SK-N-SH (cell line): ENCODE measurements around the gene LHX4. TPM values are rescaled to one million over a fixed set of nuclear protein-coding genes. Genes with fewer than 3 reads are reported as not detected.

Experiments
- CTCF ChIA-PET: fragments of 300-600, 350-600 bp; formaldehyde crosslinking; extraction: SDS; loops from one replicate; lab custom pipeline; 2021; lab: Yijun Ruan, JAX
- POLR2A ChIA-PET: fragments of 350-600 bp; sonication (Branson Sonifier 250); formaldehyde crosslinking; extraction: SDS; loops from one replicate; lab custom pipeline; 2020; ENCODE audit warnings: antibody characterized with exemption, inconsistent platforms; lab: Yijun Ruan, JAX
- DNase-seq: peaks from one replicate; pipeline ENCODE4 v3.0.0; 2012
- H2AFZ ChIP-seq: fragments of 200-600 bp; sonication (generic); 2 replicates; pipeline ENCODE4 v1.8.1; 2016; ENCODE audit warnings: antibody characterized with exemption, mild to moderate bottlenecking, low read depth
- H3F3A ChIP-seq: fragments of 200-600 bp; sonication (generic); replicated peaks from 2 replicates; pipeline ENCODE3; 2016; ENCODE audit warnings: antibody characterized with exemption, mild to moderate bottlenecking; ENCODE audit not compliant: insufficient read depth
- H3K27ac ChIP-seq, 2 experiments: fragments of 200-500 bp in 1 of 2; fragments of 200-600 bp in 1 of 2; sonication (Bioruptor generic) in 1 of 2; sonication (generic), shearing (Covaris generic) in 1 of 2; 2 replicates each; pipeline versions ENCODE4 v1.5.1 to v1.6.1; 2014 to 2016; ENCODE audit warnings: low read depth in 2 of 2, inconsistent platforms in 1 of 2, low read length in 1 of 2, mild to moderate bottlenecking in 1 of 2, mixed read lengths in 1 of 2
- H3K27me3 ChIP-seq: fragments of 200-600 bp; sonication (generic), shearing (Covaris generic); 2 replicates; pipeline ENCODE4 v1.6.1; 2016; ENCODE audit warnings: mixed run types; ENCODE audit not compliant: insufficient read depth
- H3K36me3 ChIP-seq, 2 experiments: fragments of 200-500 bp in 1 of 2; fragments of 200-600 bp in 1 of 2; sonication (Bioruptor generic) in 1 of 2; sonication (generic) in 1 of 2; replicated peaks in 1 of 2; 2 replicates each; pipeline versions ENCODE3 to v1.5.1; 2014 to 2016; ENCODE audit warnings: low read length in 1 of 2, mild to moderate bottlenecking in 1 of 2; ENCODE audit not compliant: insufficient read depth in 2 of 2, control insufficient read depth in 1 of 2
- H3K4me1 ChIP-seq, 2 experiments: fragments of 200-500 bp in 1 of 2; fragments of 200-600 bp in 1 of 2; sonication (Bioruptor generic) in 1 of 2; sonication (generic), shearing (Covaris generic) in 1 of 2; 2 replicates each; pipeline versions ENCODE4 v1.5.1 to v1.6.1; 2014 to 2016; ENCODE audit warnings: low read depth in 1 of 2, low read length in 1 of 2, mixed run types in 1 of 2; ENCODE audit not compliant: insufficient read depth in 2 of 2, control insufficient read depth in 1 of 2
- H3K4me2 ChIP-seq: fragments of 200-600 bp; sonication (generic), shearing (Covaris generic); 2 replicates; pipeline ENCODE4 v1.6.1; 2017; ENCODE audit warnings: mixed run types
- H3K4me3 ChIP-seq, 2 experiments: fragments of 200-500 bp in 1 of 2; fragments of 200-600 bp in 1 of 2; sonication (Bioruptor generic) in 1 of 2; sonication (generic), shearing (Covaris generic) in 1 of 2; 2 replicates each; pipeline versions ENCODE4 v1.5.1 to v1.8.1; 2014 to 2016; ENCODE audit warnings: low read depth in 2 of 2, inconsistent platforms in 1 of 2, low read length in 1 of 2, mild to moderate bottlenecking in 1 of 2, mixed read lengths in 1 of 2, moderate library complexity in 1 of 2
- H3K79me2 ChIP-seq: fragments of 200-600 bp; sonication (generic); 2 replicates; pipeline ENCODE4 v1.8.1; 2017; ENCODE audit warnings: mild to moderate bottlenecking; ENCODE audit not compliant: insufficient read depth
- H3K9ac ChIP-seq: fragments of 200-600 bp; sonication (generic); 2 replicates; pipeline ENCODE4 v1.6.1; 2017; ENCODE audit warnings: mixed run types
- H3K9me2 ChIP-seq: fragments of 200-600 bp; sonication (generic); 2 replicates; pipeline ENCODE4 v1.6.1; 2017; ENCODE audit warnings: mixed run types
- H3K9me3 ChIP-seq: fragments of 200-600 bp; sonication (generic); 2 replicates; pipeline ENCODE4 v1.6.1; 2017; ENCODE audit warnings: mixed run types, mild to moderate bottlenecking, moderate library complexity
- H4K20me1 ChIP-seq: fragments of 200-600 bp; sonication (generic); 2 replicates; pipeline ENCODE4 v1.6.1; 2017; ENCODE audit warnings: mild to moderate bottlenecking, mixed run types; ENCODE audit not compliant: insufficient read depth
- CHD2 ChIP-seq: fragments of 150-350 bp; IDR thresholded peaks from 2 replicates; pipeline ENCODE4 v1.6.1; 2018; ENCODE audit warnings: low read length; ENCODE audit not compliant: partially characterized antibody
- ELF1 ChIP-seq: IDR thresholded peaks from 2 replicates; pipeline ENCODE4 v1.4.0; 2012
- EP300 ChIP-seq, 2 experiments: IDR thresholded peaks; 2 replicates each; pipeline versions ENCODE4 v1.4.0 to v1.6.1; 2012; ENCODE audit warnings: borderline replicate concordance in 1 of 2, low read depth in 1 of 2, low read length in 1 of 2
- EZH2phosphoT487 ChIP-seq: fragments of 200-600 bp; sonication (generic); IDR thresholded peaks from 2 replicates; pipeline ENCODE4 v1.6.1; 2017; ENCODE audit warnings: low read depth, mixed run types, mild to moderate bottlenecking, antibody characterized with exemption, moderate library complexity, borderline replicate concordance
- FOXJ3 ChIP-seq: sonication (generic); formaldehyde crosslinking; IDR thresholded peaks from 2 replicates; pipeline ENCODE4 v1.5.1; 2020; ENCODE audit warnings: mild to moderate bottlenecking, missing genetic modification reagents
- IRF3 ChIP-seq: fragments of 150-350 bp; IDR thresholded peaks from 2 replicates; pipeline ENCODE4 v1.6.1; 2016; ENCODE audit warnings: mild to moderate bottlenecking, low read depth, low read length
- NFIC ChIP-seq: IDR thresholded peaks from 2 replicates; pipeline ENCODE4 v1.4.0; 2012; ENCODE audit warnings: borderline replicate concordance
- PBX3 ChIP-seq: IDR thresholded peaks from 2 replicates; pipeline ENCODE4; 2012
- RAD21 ChIP-seq: IDR thresholded peaks from 2 replicates; pipeline ENCODE4 v1.6.1; 2012; ENCODE audit warnings: mild to moderate bottlenecking, low read length
- REST ChIP-seq: IDR thresholded peaks from 2 replicates; pipeline ENCODE4 v1.6.1; 2012; ENCODE audit warnings: mild to moderate bottlenecking, low read depth, low read length, moderate library complexity
- TAF1 ChIP-seq: IDR thresholded peaks from 2 replicates; pipeline ENCODE4 v1.6.1; 2012; ENCODE audit warnings: low read depth, mild to moderate bottlenecking, low read length, moderate library complexity, borderline replicate concordance
- TEAD4 ChIP-seq: IDR thresholded peaks from 2 replicates; pipeline ENCODE4 v1.4.0; 2012; ENCODE audit warnings: mild to moderate bottlenecking, borderline replicate concordance; ENCODE audit not compliant: insufficient read depth
- USF1 ChIP-seq: IDR thresholded peaks from 2 replicates; pipeline ENCODE4 v1.4.0; 2012; ENCODE audit warnings: low read depth, borderline replicate concordance
- USF2 ChIP-seq: fragments of 150-350 bp; IDR thresholded peaks from 2 replicates; pipeline ENCODE4 v1.6.1; 2017; ENCODE audit warnings: antibody characterized with exemption, low read length, low read depth, borderline replicate concordance
- YY1 ChIP-seq: IDR thresholded peaks from 2 replicates; pipeline ENCODE4 v1.4.0; 2012; ENCODE audit warnings: low read depth, mild to moderate bottlenecking
- ZBTB33 ChIP-seq: IDR thresholded peaks from 2 replicates; pipeline ENCODE4 v1.4.0; 2012; ENCODE audit warnings: low read depth, borderline replicate concordance
- WGBS: methylation state at CpG from one replicate; pipeline ENCODE4 v1.1.6; 2017; ENCODE audit warnings: low lambda C conversion rate; 5-methylcytosine and 5-hydroxymethylcytosine counted together
- polyA plus RNA-seq, 3 experiments: library from polyadenylated mRNA; depleted of rRNA; stranded (reverse); fragments of >200 nt; gene quantifications; 2 replicates each; pipeline ENCODE4 v1.2.3, GENCODE V29; 2012

The LHX4 gene
- polyA plus RNA-seq, 1 of the 3 experiments (the other 2 are of a cell fraction): not detected

GRCh38 chr1:180235077-180235501 is 5.0 kb downstream of the LHX4 start:
- ChIA-PET CTCF (interaction anchor here (1.0 to 2.8 kb wide), 5 partner anchors 12 to 247 kb away, joined by 3 to 13 read pairs (median 6); no protein-coding TSS in a partner anchor), POLR2A (no interaction called here)
- Histone ChIP-seq H3K4me1 (peaks cover 0 to 17% of the 10 kb centered on the region in 2 experiments; a peak in 1 of 4 replicates), H3K4me3 (peak overlapping the region in 1 of 2 experiments; percentile 1; a peak in 1 of 4 replicates), H3K79me2 (no peaks in the 10 kb centered on the region), H3K36me3 (no peaks in the 10 kb centered on the region), H3K27me3 (peaks cover 98% of the 10 kb centered on the region), H3K9me3 (no peaks in the 10 kb centered on the region), H3K9me2 (no peaks in the 10 kb centered on the region), H3F3A (no peaks in the 10 kb centered on the region), H4K20me1 (no peaks in the 10 kb centered on the region), H3K4me2 (peak overlapping the region; percentile 50; the same call in 1 of the 2 replicates), H3K27ac (no peak overlapping the region), H3K9ac (no peak overlapping the region), H2AFZ (no peak overlapping the region)
- DNase-seq: no peak
- 26% methylated on average over 26 of the region's 30 CpGs for WGBS
- TF ChIP-seq REST (no peak), IRF3 (no peak), YY1 (no peak), TAF1 (no peak), RAD21 (no peak), CHD2 (no peak), TEAD4 (no peak), USF2 (no peak), NFIC (no peak), ZBTB33 (no peak), EP300 (IDR thresholded peaks at IDR 0.05; ENCODE audit: borderline replicate concordance in 1 of 2, low read depth in 1 of 2, low read length in 1 of 2) (no peak), EZH2phosphoT487 (no peak), USF1 (no peak), FOXJ3 (CRISPR knock-in tag) (no peak), PBX3 (no peak), ELF1 (no peak)
